Gastrocnemius medialis (tissue), 4 donors: ENCODE results near the gene AFDN.

Experiments used
- CTCF ChIP-seq, 5 experiments: fragments of 450-650 bp in 3 of 5; fragments of 200-600 bp in 2 of 5; sonication (generic) in 2 of 5; IDR thresholded peaks in 4 of 5; conservative IDR thresholded peaks in 1 of 5; 1 replicate in 4 of 5; 2 replicates in 1 of 5; pipeline ENCODE4 v1.5.1; 2016 to 2019; ENCODE audit warnings: antibody characterized with exemption in 5 of 5, mild to moderate bottlenecking in 3 of 5, moderate library complexity in 3 of 5
- POLR2A ChIP-seq, 2 donors: fragments of 450-650 bp; IDR thresholded peaks; one replicate each; pipeline ENCODE4 v1.6.1; 2017; ENCODE audit warnings: antibody characterized with exemption in 2 of 2, mild to moderate bottlenecking in 2 of 2, moderate library complexity in 2 of 2

- TF ChIP-seq POLR2A (IDR thresholded peaks at IDR 0.05) (no peak), CTCF (IDR thresholded peaks at IDR 0.05 in 4 of 5, conservative IDR thresholded peaks at IDR 0.05 in 1 of 5) (no peak)
Measured at GRCh38 chr6:167904791-167905190, 78.1 kb downstream of the AFDN start.
